ENCODE measurements around the gene DLGAP1.

DLGAP1 gene

DNA sequence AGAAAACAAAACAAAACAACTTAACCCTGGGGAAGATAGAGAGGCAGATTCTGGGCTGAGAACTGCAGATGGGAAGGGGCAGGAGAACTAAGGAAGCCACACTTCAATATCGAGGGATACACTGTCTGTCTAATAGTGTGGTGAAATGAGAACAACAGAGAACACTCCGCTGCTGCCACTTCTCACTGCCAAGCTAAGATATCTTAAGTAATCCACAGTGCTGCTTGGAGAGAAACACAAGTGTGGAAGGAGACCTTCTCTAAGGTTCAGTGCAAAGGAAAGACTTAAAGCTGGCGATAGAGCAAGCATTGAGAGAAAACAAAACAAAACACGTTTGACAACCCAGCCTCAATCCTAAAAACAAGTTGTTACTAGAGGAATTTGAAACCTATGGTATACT, 37.4 kb downstream of the DLGAP1 start:
- in situ Hi-C loops (cut with MboI; ENCODE audit: low pct_unique_long_range_greater_than_20kb, low sequenced_read_pairs, unreplicated experiment) = loop anchor here (25.0 kb wide), 1 partner anchor 95 kb away; no protein-coding TSS in a partner anchor
- TF ChIP-seq CTCF (IDR thresholded peaks at IDR 0.05; ENCODE audit: extremely low read depth, insufficient read depth, missing control alignments) = no peak
- DNase-seq (ENCODE audit: low spot score) = no peak

DNA sequence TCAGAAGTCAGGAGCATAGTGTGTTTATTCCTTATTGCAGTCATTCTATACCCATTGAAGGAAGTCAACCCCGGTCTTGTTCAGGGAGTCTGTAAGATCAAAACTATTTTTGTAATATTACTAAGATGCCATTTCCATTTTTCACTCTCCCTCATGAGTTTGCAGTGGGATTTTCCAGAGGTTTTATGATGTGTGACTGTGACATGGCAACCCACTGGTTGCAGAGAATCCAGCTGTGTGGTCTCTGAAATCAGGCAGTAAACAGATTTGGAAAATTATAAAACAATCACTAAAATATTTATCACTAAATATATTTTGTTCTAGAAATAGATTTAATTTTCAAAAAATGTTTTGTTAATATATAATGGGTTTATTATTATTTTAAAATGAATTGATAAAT, 38.1 kb downstream of the DLGAP1 start:
- no peak for DNase-seq (ENCODE audit: low spot score)
- in situ Hi-C loops (cut with MboI; ENCODE audit: low pct_unique_long_range_greater_than_20kb, low sequenced_read_pairs, unreplicated experiment) = loop anchor here (25.0 kb wide), 1 partner anchor 95 kb away; no protein-coding TSS in a partner anchor
- TF ChIP-seq CTCF (IDR thresholded peaks at IDR 0.05; ENCODE audit: extremely low read depth, insufficient read depth, missing control alignments) = no peak

DNA sequence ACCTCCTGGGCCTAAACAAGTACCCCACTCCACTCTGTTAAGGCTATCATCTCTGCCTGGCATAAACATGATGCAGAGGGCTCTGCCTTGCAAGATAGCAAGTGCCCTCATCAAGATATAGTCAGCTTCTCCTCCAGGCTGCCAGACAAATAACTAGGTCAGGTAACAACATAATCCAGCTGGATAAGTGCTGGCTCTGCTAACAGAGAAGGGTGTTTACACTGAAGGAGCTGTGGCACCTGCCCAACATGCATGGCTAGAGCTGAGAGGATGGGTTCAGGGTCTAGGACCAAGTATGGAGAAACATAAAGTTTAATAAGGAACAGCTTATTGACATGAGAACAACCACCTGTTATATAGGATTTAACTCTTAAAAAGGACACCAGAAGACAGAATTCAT, 42.8 kb downstream of the DLGAP1 start:
- DNase-seq (ENCODE audit: low spot score) = no peak
- in situ Hi-C loops (cut with MboI; ENCODE audit: low pct_unique_long_range_greater_than_20kb, low sequenced_read_pairs, unreplicated experiment) = loop anchor here (25.0 kb wide), 1 partner anchor 100 kb away; no protein-coding TSS in a partner anchor
- TF ChIP-seq CTCF (IDR thresholded peaks at IDR 0.05; ENCODE audit: extremely low read depth, insufficient read depth, missing control alignments) = no peak

- TF ChIP-seq CTCF (IDR thresholded peaks at IDR 0.05; ENCODE audit: extremely low read depth, insufficient read depth, missing control alignments) = no peak
- in situ Hi-C loops (cut with MboI; ENCODE audit: low pct_unique_long_range_greater_than_20kb, low sequenced_read_pairs, unreplicated experiment) = loop anchor here (25.0 kb wide), 1 partner anchor 105 kb away; no protein-coding TSS in a partner anchor
- DNase-seq (ENCODE audit: low spot score) = no peak
Observed at GRCh38 chr18:4406856-4407255, 48.3 kb downstream of the DLGAP1 start.

DNA sequence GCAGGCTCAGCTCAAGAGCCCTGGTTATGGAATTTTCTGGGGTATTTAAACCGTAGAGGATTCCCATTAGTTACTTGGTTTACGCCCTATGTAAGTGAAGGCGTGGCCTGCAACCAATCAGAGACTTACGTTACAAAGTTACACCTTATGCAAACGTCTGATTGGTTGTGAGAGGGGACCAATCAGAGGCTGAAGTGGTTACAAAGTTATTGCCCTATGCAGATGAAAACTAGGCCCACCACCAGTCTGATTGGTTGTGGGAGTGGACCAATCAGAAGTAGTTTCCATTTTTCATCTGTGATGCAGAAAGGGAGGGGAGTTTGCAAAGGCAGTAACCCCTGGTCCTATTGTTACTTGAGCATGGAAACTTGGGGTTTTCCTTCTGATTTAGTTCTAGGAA, 49.1 kb downstream of the DLGAP1 start:
- no peak for TF ChIP-seq CTCF (IDR thresholded peaks at IDR 0.05; ENCODE audit: extremely low read depth, insufficient read depth, missing control alignments)
- in situ Hi-C loops (cut with MboI; ENCODE audit: low pct_unique_long_range_greater_than_20kb, low sequenced_read_pairs, unreplicated experiment) = loop anchor here (25.0 kb wide), 1 partner anchor 106 kb away; no protein-coding TSS in a partner anchor
- no peak for DNase-seq (ENCODE audit: low spot score)

DNA sequence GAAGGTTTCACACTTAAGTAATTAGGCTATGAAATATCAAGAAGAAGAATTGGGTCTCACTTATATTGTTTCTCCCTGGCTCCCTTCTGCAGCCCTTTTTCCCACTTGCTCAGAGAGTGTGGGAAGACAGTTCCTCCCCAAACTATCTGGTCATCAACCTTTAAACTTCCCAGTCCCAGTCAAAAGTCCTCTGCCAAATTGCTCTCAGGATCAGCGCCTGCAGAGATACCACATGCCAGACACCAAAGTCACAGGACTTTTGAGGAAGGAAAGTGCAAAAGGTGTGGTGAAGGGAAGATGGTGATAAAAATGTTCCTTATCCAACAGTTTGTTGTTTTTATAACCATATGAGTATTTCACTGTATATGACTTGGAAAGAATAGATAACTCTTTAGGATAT, 51.3 kb downstream of the DLGAP1 start:
- in situ Hi-C loops (cut with MboI; ENCODE audit: low pct_unique_long_range_greater_than_20kb, low sequenced_read_pairs, unreplicated experiment) = loop anchor here (25.0 kb wide), 1 partner anchor 108 kb away; no protein-coding TSS in a partner anchor
- no peak for DNase-seq (ENCODE audit: low spot score)
- no peak for TF ChIP-seq CTCF (IDR thresholded peaks at IDR 0.05; ENCODE audit: extremely low read depth, insufficient read depth, missing control alignments)

Measured in GM13977 (cell line).